Measurements from ENCODE around the gene CZIB. TPM values are rescaled to one million over a fixed set of nuclear protein-coding genes. Genes with fewer than 3 reads are reported as not detected.

Gene CZIB
- total RNA-seq, 1 donor from 2014 or later = 65.0 TPM

GRCh38 chr1:53265581-53265980 lies 45.1 kb upstream of the CZIB start:
- Mint-ChIP-seq H3K36me3 (ENCODE audit: low read depth, unreplicated experiment) (peaks cover 23% of the 10 kb centered on the region), H3K27me3 (ENCODE audit: unreplicated experiment) (peaks cover 6% of the 10 kb centered on the region), H3K4me3 (ENCODE audit: unreplicated experiment) (peak overlapping the region; percentile 8), H3K27ac (ENCODE audit: unreplicated experiment) (no peak overlapping the region), H3K9me3 (ENCODE audit: unreplicated experiment) (no peaks in the 10 kb centered on the region), H3K4me1 (ENCODE audit: unreplicated experiment) (peaks cover 8% of the 10 kb centered on the region)
- no peak for DNase-seq (ENCODE audit: low spot score)
- TF ChIP-seq, protein P1, sequence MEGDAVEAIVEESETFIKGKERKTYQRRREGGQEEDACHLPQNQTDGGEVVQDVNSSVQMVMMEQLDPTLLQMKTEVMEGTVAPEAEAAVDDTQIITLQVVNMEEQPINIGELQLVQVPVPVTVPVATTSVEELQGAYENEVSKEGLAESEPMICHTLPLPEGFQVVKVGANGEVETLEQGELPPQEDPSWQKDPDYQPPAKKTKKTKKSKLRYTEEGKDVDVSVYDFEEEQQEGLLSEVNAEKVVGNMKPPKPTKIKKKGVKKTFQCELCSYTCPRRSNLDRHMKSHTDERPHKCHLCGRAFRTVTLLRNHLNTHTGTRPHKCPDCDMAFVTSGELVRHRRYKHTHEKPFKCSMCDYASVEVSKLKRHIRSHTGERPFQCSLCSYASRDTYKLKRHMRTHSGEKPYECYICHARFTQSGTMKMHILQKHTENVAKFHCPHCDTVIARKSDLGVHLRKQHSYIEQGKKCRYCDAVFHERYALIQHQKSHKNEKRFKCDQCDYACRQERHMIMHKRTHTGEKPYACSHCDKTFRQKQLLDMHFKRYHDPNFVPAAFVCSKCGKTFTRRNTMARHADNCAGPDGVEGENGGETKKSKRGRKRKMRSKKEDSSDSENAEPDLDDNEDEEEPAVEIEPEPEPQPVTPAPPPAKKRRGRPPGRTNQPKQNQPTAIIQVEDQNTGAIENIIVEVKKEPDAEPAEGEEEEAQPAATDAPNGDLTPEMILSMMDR (IDR thresholded peaks at IDR 0.05; ENCODE audit: unreplicated experiment) = no peak

GRCh38 chr1:53264048-53264447 lies 43.6 kb upstream of the CZIB start:
- Mint-ChIP-seq H3K27ac (ENCODE audit: unreplicated experiment) (no peak overlapping the region), H3K9me3 (ENCODE audit: unreplicated experiment) (no peaks in the 10 kb centered on the region), H3K4me1 (ENCODE audit: unreplicated experiment) (peaks cover 8% of the 10 kb centered on the region), H3K36me3 (ENCODE audit: low read depth, unreplicated experiment) (peaks cover 15% of the 10 kb centered on the region), H3K4me3 (ENCODE audit: unreplicated experiment) (no peak overlapping the region), H3K27me3 (ENCODE audit: unreplicated experiment) (peaks cover 6% of the 10 kb centered on the region)
- TF ChIP-seq, protein P1 (IDR thresholded peaks at IDR 0.05; ENCODE audit: unreplicated experiment) = no peak
- no peak for DNase-seq (ENCODE audit: low spot score)

- Mint-ChIP-seq H3K27ac (ENCODE audit: unreplicated experiment) (no peak overlapping the region), H3K9me3 (ENCODE audit: unreplicated experiment) (no peaks in the 10 kb centered on the region), H3K4me1 (ENCODE audit: unreplicated experiment) (peaks cover 8% of the 10 kb centered on the region), H3K27me3 (ENCODE audit: unreplicated experiment) (peaks cover 6% of the 10 kb centered on the region), H3K36me3 (ENCODE audit: low read depth, unreplicated experiment) (peaks cover 15% of the 10 kb centered on the region), H3K4me3 (ENCODE audit: unreplicated experiment) (no peak overlapping the region)
- DNase-seq (ENCODE audit: low spot score) = no peak
- TF ChIP-seq, protein P1 (IDR thresholded peaks at IDR 0.05; ENCODE audit: unreplicated experiment) = no peak
These were observed 41.6 kb upstream of the CZIB start for GRCh38 chr1:53262000-53262399.

DNA sequence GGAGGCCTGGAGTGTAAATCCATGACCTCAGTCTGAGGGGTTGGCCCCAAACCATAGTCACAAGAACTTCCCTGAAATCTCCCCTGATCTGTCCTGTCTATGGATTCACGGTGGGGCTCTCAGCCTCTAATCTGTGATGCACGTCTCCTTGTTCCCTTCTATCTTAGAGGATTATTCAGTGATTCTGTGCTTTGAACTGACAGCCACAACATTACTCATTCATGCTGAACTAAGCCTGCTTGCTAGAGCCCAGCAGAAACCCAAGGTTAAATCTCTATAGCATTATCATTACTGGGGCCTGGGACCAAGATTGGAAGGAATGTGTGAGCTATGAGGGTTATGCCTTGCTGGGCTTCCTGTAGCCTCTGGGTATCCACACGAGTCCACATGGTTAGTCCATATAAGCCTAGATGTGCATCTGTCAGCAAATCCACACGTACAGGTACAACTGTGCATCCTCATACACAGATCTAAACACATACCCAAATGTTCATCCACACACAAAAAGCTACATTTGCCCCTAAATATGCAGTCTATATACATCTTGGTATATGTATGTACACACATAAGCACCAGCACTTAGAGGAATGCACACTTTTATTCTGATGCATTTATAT lies 40.3 kb upstream of the CZIB start:
- peaks cover 8% of the 10 kb centered on the region for H3K27me3 Mint-ChIP-seq (ENCODE audit: unreplicated experiment)

GRCh38 chr1:53259932-53260331 lies 39.5 kb upstream of the CZIB start:
- Mint-ChIP-seq H3K9me3 (ENCODE audit: unreplicated experiment) (no peaks in the 10 kb centered on the region), H3K4me3 (ENCODE audit: unreplicated experiment) (no peak overlapping the region), H3K4me1 (ENCODE audit: unreplicated experiment) (peaks cover 8% of the 10 kb centered on the region), H3K36me3 (ENCODE audit: low read depth, unreplicated experiment) (peaks cover 8% of the 10 kb centered on the region), H3K27ac (ENCODE audit: unreplicated experiment) (no peak overlapping the region), H3K27me3 (ENCODE audit: unreplicated experiment) (peaks cover 8% of the 10 kb centered on the region)
- TF ChIP-seq, protein P1 (IDR thresholded peaks at IDR 0.05; ENCODE audit: unreplicated experiment) = no peak
- DNase-seq (ENCODE audit: low spot score) = no peak

More for the DNA sequence above, 40.3 kb upstream of the CZIB start:
- no peaks in the 10 kb centered on the region for H3K9me3 Mint-ChIP-seq (ENCODE audit: unreplicated experiment)
- H3K36me3 Mint-ChIP-seq (ENCODE audit: low read depth, unreplicated experiment) = peaks cover 15% of the 10 kb centered on the region
- H3K27ac Mint-ChIP-seq (ENCODE audit: unreplicated experiment) = peak overlapping the region; percentile 27
- DNase-seq (ENCODE audit: low spot score) = no peak
- TF ChIP-seq, protein P1 (IDR thresholded peaks at IDR 0.05; ENCODE audit: unreplicated experiment) = no peak
- peaks cover 8% of the 10 kb centered on the region for H3K4me1 Mint-ChIP-seq (ENCODE audit: unreplicated experiment)
- H3K4me3 Mint-ChIP-seq (ENCODE audit: unreplicated experiment) = no peak overlapping the region
